GM19099 (cell line): ENCODE results near the gene ZFPL1.

ENCODE experiments used
- POLR2A ChIP-seq: IDR thresholded peaks from 3 replicates; pipeline ENCODE4 v1.6.1; 2011; ENCODE audit warnings: low read depth; ENCODE audit not compliant: insufficient read length; ENCODE audit errors: extremely low read depth

ZFPL1 gene

GRCh38 chr11:65100674-65101350 is 16.8 kb downstream of the ZFPL1 start:
- TF ChIP-seq POLR2A: no peak

GRCh38 chr11:65102142-65103095 is 18.4 kb downstream of the ZFPL1 start:
- no peak for TF ChIP-seq POLR2A

DNA sequence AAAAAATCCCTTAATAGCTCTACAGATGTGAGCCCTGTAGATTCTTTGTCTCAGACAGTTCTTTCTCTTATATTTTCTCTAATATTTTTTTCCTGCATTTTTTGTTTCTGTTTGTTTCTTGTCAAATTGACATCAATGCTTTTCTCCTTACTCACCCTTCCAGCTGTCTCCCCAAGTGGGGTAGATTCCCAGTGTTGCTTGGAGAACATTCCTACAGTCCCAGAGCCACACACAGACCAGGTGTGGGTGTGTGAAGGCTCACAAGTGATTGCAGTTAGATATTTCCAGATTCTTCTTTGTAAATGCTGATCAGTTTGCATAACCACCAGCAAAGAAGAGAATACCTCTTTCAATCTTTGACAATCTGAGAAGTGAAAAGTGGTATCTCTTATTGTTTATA is 19.5 kb downstream of the ZFPL1 start:
- TF ChIP-seq POLR2A: no peak

- TF ChIP-seq POLR2A: no peak
Observed at GRCh38 chr11:65104628-65105027, 20.6 kb downstream of the ZFPL1 start.

DNA sequence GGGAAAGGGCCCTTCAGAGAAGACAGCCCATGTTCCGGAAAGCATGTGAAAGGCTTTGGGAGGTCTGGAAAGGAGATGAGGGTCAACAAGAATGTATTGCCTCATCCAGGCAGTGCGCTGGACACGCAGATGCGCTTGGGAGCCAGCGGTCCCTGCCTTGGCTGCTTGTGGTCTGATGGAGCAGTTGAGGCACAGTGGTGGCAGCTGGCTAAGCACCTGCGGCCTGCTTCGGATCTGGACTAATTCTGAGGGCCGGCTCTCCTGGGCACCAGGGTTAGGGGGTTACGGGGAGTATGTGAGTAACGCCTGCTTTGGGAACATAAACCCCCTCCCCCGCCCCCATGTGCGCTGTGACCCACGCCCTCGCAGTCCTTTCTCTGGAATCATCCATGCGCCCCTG is 23.1 kb downstream of the ZFPL1 start:
- no peak for TF ChIP-seq POLR2A

GRCh38 chr11:65107751-65108468 is 23.9 kb downstream of the ZFPL1 start:
- TF ChIP-seq POLR2A: no peak

GRCh38 chr11:65108469-65109123 is 24.6 kb downstream of the ZFPL1 start:
- TF ChIP-seq POLR2A: no peak

- TF ChIP-seq POLR2A: no peak
Observed at GRCh38 chr11:65109231-65110198, 25.5 kb downstream of the ZFPL1 start.

DNA sequence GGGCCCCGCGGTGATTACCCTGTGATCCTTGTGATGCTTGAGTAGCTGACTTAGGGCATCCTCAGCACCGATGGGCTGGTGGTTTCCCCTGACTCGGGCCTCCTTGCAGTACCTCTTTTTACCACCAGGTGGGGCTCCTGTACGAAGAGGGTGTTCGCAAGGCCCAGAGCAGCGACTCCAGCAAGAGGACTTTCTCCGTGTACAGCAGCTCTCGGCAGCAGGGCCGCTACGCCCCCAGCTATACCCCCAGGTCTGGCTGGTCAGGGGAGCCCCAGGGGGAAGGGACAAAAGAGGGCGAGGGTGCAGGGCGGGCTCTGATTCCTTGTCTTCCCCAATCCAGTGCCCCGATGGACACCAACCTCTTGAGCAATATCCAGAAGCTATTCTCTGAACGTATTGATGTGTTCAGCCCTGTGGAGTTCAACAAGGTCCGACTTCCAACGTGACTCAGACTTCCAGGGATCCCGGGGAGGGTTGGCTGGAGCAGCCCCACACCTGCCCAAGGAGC is 26.4 kb downstream of the ZFPL1 start:
- TF ChIP-seq POLR2A: no peak

DNA sequence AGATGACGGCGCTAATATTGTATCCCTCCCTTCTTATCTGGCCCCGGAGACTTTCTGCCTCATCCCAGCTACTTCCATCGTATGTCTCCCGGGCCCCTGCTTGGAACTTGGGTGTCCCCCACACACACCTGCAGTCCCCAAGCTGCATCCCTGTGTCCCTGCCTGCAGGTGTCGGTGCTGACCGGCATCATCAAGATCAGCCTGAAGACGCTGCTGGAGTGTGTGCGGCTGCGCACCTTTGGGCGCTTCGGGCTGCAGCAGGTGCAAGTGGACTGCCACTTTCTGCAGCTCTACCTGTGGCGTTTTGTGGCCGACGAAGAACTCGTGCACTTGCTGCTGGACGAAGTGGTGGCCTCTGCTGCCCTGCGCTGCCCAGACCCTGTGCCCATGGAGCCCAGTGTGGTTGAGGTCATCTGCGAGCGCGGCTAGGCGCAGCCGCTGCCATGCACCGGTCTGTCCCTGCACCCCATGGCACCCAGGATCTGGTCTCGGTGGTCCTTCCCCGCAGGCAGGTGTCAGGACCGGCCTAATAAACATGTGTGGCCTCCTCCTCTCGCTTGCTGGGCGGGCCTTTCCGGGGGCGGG is 27.2 kb downstream of the ZFPL1 start:
- TF ChIP-seq POLR2A: no peak

DNA sequence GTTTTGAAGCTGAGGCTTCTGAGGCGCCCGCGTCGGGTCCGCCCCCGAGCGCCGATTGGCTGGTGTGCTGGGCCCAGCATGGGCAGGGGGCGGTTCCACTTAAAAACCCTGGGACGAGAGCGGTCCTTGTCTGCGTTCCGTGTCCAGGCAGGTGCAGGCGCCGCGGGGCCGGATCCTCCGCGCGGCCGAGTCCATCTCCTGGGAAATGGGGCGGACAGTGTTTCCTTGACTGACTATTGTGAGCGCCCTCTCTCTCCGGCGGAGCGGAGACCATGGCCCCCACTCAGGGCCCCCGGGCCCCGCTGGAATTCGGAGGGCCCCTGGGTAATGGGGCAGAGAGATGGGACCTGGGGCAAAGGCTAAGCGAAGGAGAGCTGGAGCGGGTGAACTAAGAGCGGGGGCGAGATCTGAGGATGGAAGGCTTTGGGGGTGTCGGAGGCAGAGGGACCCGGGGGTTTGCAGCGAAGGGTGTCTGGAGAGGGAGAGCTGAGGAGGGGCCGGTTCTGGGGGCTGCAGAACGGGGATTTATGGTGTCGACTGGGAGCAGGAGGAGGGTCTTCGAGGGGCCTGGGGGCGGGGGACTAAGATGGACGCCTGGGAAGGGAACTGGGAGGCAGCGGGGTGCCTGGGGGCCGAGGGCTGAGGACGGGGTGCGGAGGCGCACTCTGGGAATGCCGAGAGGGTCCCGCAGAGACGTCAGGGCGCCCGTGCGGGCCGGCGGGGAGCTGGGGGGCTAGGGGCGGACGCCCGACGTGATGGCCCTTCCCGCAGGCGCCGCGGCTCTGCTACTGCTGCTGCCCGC is 27.9 kb downstream of the ZFPL1 start, which contains the start of gene TM7SF2:
TM7SF2 (plus strand) TSS at position 129 of the 802 bp plus-strand sequence; CDS start at position 273, 144 bp downstream.
- TF ChIP-seq POLR2A: peak; percentile 95
